BJ (cell line): Measurements from ENCODE around the gene GPER1. TPM values are rescaled to one million over a fixed set of nuclear protein-coding genes. Genes with fewer than 3 reads are reported as not detected.
"Not testable (repeated sequence)": the region's sequence is repeated elsewhere in the genome, so short reads cannot be mapped to it uniquely, and the experiment has no call there.

Experiments
- CTCF ChIA-PET: fragments of 350-600 bp; formaldehyde crosslinking; extraction: SDS; loops from one replicate; lab custom pipeline; 2021; ENCODE audit warnings: antibody characterized with exemption, inconsistent platforms; lab: Yijun Ruan, JAX
- POLR2A ChIA-PET: fragments of 300-600 bp; sonication (Branson Sonifier 250); formaldehyde crosslinking; extraction: SDS; loops from one replicate; lab custom pipeline; 2021; ENCODE audit warnings: antibody characterized with exemption; lab: Charles Lee
- DNase-seq: peaks from one replicate; pipeline ENCODE4 v3.0.0-alpha.2; 2011; ENCODE audit warnings: low read depth
- H3K27me3 ChIP-seq: 2 replicates; pipeline ENCODE4 v1.6.0; 2011; ENCODE audit warnings: low read length; ENCODE audit not compliant: control insufficient read depth, insufficient read depth
- H3K36me3 ChIP-seq: 2 replicates; pipeline ENCODE4 v1.5.1; 2011; ENCODE audit warnings: low read length; ENCODE audit not compliant: control insufficient read depth, insufficient read depth
- H3K4me3 ChIP-seq: 2 replicates; pipeline ENCODE4 v1.5.1; 2011; ENCODE audit warnings: low read depth, mild to moderate bottlenecking, control low read depth, low read length
- CTCF ChIP-seq: IDR thresholded peaks from 2 replicates; pipeline ENCODE4 v1.5.1; 2011; ENCODE audit warnings: low read depth, mild to moderate bottlenecking, control low read depth, inconsistent platforms, low read length, moderate library complexity; ENCODE audit not compliant: insufficient read depth
- polyA plus RNA-seq: library from polyadenylated mRNA; depleted of rRNA; stranded (reverse); fragments of >200 nt; gene quantifications from 2 replicates; pipeline ENCODE4 v1.2.3, GENCODE V29; 2011; rRNA removed

GPER1 gene
- polyA plus RNA-seq, 1 experiment: 3.1 TPM

- DNase-seq: no peak
- ChIA-PET CTCF (interaction anchor here (1.0 to 2.6 kb wide), 6 partner anchors 13 to 145 kb away, joined by 3 to 8 read pairs (median 4); no protein-coding TSS in a partner anchor), POLR2A (interaction anchor here (0.6 kb wide), 1 partner anchor 73 kb away, joined by 3 read pairs; no protein-coding TSS in a partner anchor)
- no peak for TF ChIP-seq CTCF
- Histone ChIP-seq H3K27me3 (no peaks in the 10 kb centered on the region), H3K4me3 (peak overlapping the region; percentile 70), H3K36me3 (no peaks in the 10 kb centered on the region)
These were observed 49.7 kb downstream of the GPER1 start for GRCh38 chr7:1137517-1138167.

- DNase-seq: no peak
- H3K27me3 ChIP-seq: no peaks in the 10 kb centered on the region
- H3K36me3 ChIP-seq: no peaks in the 10 kb centered on the region
- ChIA-PET CTCF (interaction anchor here (1.1 to 1.4 kb wide), 2 partner anchors 11 to 147 kb away, joined by 4 to 7 read pairs; no protein-coding TSS in a partner anchor), POLR2A (interaction anchor here (0.7 kb wide), 1 partner anchor 1035 kb away, joined by 6 read pairs; no protein-coding TSS in a partner anchor)
- no peak for TF ChIP-seq CTCF
- no peak overlapping the region for H3K4me3 ChIP-seq
These were observed 52.7 kb downstream of the GPER1 start for GRCh38 chr7:1140476-1141104.

GRCh38 chr7:1141651-1142050, 53.7 kb downstream of the GPER1 start:
- no peak for DNase-seq
- ChIA-PET POLR2A (no interaction called here), CTCF (interaction anchor here (1.4 to 1.9 kb wide), 3 partner anchors 10 to 149 kb away, joined by 4 to 10 read pairs (median 5); no protein-coding TSS in a partner anchor)
- Histone ChIP-seq H3K36me3 (no peaks in the 10 kb centered on the region), H3K27me3 (no peaks in the 10 kb centered on the region), H3K4me3 (no peak overlapping the region)
- no peak for TF ChIP-seq CTCF

GRCh38 chr7:1142051-1142635, 54.2 kb downstream of the GPER1 start:
- ChIA-PET CTCF (interaction anchor here (1.4 to 1.9 kb wide), 3 partner anchors 10 to 149 kb away, joined by 4 to 10 read pairs (median 5); no protein-coding TSS in a partner anchor), POLR2A (interaction anchor here (0.6 kb wide), 1 partner anchor 15 kb away, joined by 3 read pairs; no protein-coding TSS in a partner anchor)
- no peak for TF ChIP-seq CTCF
- H3K36me3 ChIP-seq: no peaks in the 10 kb centered on the region
- H3K4me3 ChIP-seq: no peak overlapping the region
- DNase-seq: no peak
- H3K27me3 ChIP-seq: no peaks in the 10 kb centered on the region

GRCh38 chr7:1143031-1143430, 55.1 kb downstream of the GPER1 start:
- H3K36me3 ChIP-seq, H3K4me3 ChIP-seq, POLR2A ChIA-PET, H3K27me3 ChIP-seq, DNase-seq: not testable (repeated sequence)
- CTCF ChIA-PET: interaction anchor here (0.8 to 1.9 kb wide), 4 partner anchors 34 to 150 kb away, joined by 3 to 10 read pairs (median 4); no protein-coding TSS in a partner anchor

Other genes starting within 250 kb of the GPER1 start
- 15.6 and 21.7 TPM in 2 replicates for gene GET4, start 211.6 kb upstream of the GPER1 start, polyA plus RNA-seq
- 3.2 and 5.1 TPM in 2 replicates for gene ADAP1, start 133.4 kb upstream of the GPER1 start, polyA plus RNA-seq
- gene COX19, start 112.6 kb upstream of the GPER1 start, polyA plus RNA-seq: 5.5 and 5.6 TPM in 2 replicates
- not detected in 2 replicates for gene CYP2W1, start 104.9 kb upstream of the GPER1 start, polyA plus RNA-seq
- 2.8 and 4.5 TPM in 2 replicates for gene GPR146, start 43.6 kb upstream of the GPER1 start, polyA plus RNA-seq
- gene ZFAND2A, start 72.1 kb downstream of the GPER1 start, polyA plus RNA-seq: 43.6 and 46.3 TPM in 2 replicates
- gene UNCX, start 144.8 kb downstream of the GPER1 start, polyA plus RNA-seq: not detected in 2 replicates